ENCODE measurements around the gene PCGF5. TPM values are rescaled to one million over a fixed set of nuclear protein-coding genes. Genes with fewer than 3 reads are reported as not detected.

The PCGF5 gene
- total and polyA plus RNA-seq, 2 experiments from 2014 or later: 7.7 to 8.7 TPM

- no peaks in the 10 kb centered on the region for H3K9me2 ChIP-seq (ENCODE audit: insufficient read depth)
- no peaks in the 10 kb centered on the region for H3K36me3 ChIP-seq (ENCODE audit: insufficient read depth)
- H3K27me3 ChIP-seq (ENCODE audit: insufficient read depth): peaks cover 57% of the 10 kb centered on the region
- H3K4me1 ChIP-seq (ENCODE audit: insufficient read depth): no peaks in the 10 kb centered on the region
- H3K27ac Mint-ChIP-seq: no peak overlapping the region
- 0 out of 3 replicates have a peak, but pooled peaks cover 2% of the 10 kb centered on the region for H3K4me1 Mint-ChIP-seq
- no peaks in the 10 kb centered on the region for H3K79me2 ChIP-seq (replicated peaks; ENCODE audit: insufficient read depth)
- 0 out of 2 replicates have a peak, but pooled peaks cover 2% of the 10 kb centered on the region for H4K20me1 ChIP-seq (replicated peaks; ENCODE audit: insufficient read depth)
- TF ChIP-seq STAT1 (IDR thresholded peaks at IDR 0.05; ENCODE audit: unreplicated experiment) (no peak), ETS1 (IDR thresholded peaks at IDR 0.05) (no peak), CREB1 (CRISPR knock-in tag; IDR thresholded peaks at IDR 0.05; ENCODE audit: low read depth) (no peak), ZNF462 (CRISPR knock-in tag; IDR thresholded peaks at IDR 0.05) (no peak), ZNF331 (CRISPR knock-in tag; IDR thresholded peaks at IDR 0.05; ENCODE audit: low read depth) (no peak), NANOG (IDR thresholded peaks at IDR 0.05; ENCODE audit: borderline replicate concordance) (no peak), EZH2 (IDR thresholded peaks at IDR 0.05; ENCODE audit: low read depth, unreplicated experiment) (no peak), CTCF (conservative IDR thresholded peaks at IDR 0.05; ENCODE audit: low read depth in 2 of 2) (no peak), REST (IDR thresholded peaks at IDR 0.05; ENCODE audit: unreplicated experiment) (no peak), ZNF114 (CRISPR knock-in tag; IDR thresholded peaks at IDR 0.05) (no peak), POLR2AphosphoS5 (IDR thresholded peaks at IDR 0.05; ENCODE audit: low read depth) (no peak), EZH2phosphoT487 (IDR thresholded peaks at IDR 0.05; ENCODE audit: unreplicated experiment) (no peak), JUNB (IDR thresholded peaks at IDR 0.05; ENCODE audit: unreplicated experiment) (no peak)
- no peak overlapping the region for H3K4me3 ChIP-seq
- no peaks in the 10 kb centered on the region for H3K36me3 Mint-ChIP-seq (ENCODE audit: low read depth)
- no peak overlapping the region for H3K4me2 ChIP-seq
- H2AFZ ChIP-seq: no peak overlapping the region
- H3K4me3 Mint-ChIP-seq: no peak overlapping the region
- no peaks in the 10 kb centered on the region for H3K9me3 Mint-ChIP-seq
- ATAC-seq (no peak), DNase-seq (ENCODE audit: low spot score) (no peak)
- no peak overlapping the region for H3K27ac ChIP-seq (ENCODE audit: low read depth)
- peaks cover 13% of the 10 kb centered on the region for H3K27me3 Mint-ChIP-seq (ENCODE audit: insufficient read depth, low read depth, poor library complexity)
- H3F3A ChIP-seq (replicated peaks; ENCODE audit: low read depth): no peaks in the 10 kb centered on the region
Observed at GRCh38 chr10:91242940-91243339, 22.5 kb downstream of the PCGF5 start.

Measured in GM23338 (cell line).